Measurements from ENCODE around the gene GDPGP1. TPM values are rescaled to one million over a fixed set of nuclear protein-coding genes. Genes with fewer than 3 reads are reported as not detected.

The GDPGP1 gene
- polyA plus RNA-seq, 1 donor from 2014 or later, result 4.3 TPM

- Histone ChIP-seq H3K36me3 (ENCODE audit: insufficient read depth, low read length) (no peaks in the 10 kb centered on the region), H3F3A (ENCODE audit: insufficient read depth, low read length, poor library complexity, severe bottlenecking) (no peaks in the 10 kb centered on the region), H3K9ac (ENCODE audit: low read length) (no peak overlapping the region), H3K79me2 (replicated peaks; ENCODE audit: insufficient read depth, low read length) (peaks cover 6% of the 10 kb centered on the region), H3K4me2 (ENCODE audit: low read length) (no peak overlapping the region), H2AFZ (ENCODE audit: low read depth, low read length) (no peak overlapping the region), H3K9me2 (ENCODE audit: insufficient read depth, low read length) (no peaks in the 10 kb centered on the region), H3K27ac (ENCODE audit: low read length) (no peak overlapping the region), H4K20me1 (ENCODE audit: insufficient read depth) (no peaks in the 10 kb centered on the region), H3K9me3 (ENCODE audit: low read length) (no peaks in the 10 kb centered on the region), H3K4me3 (ENCODE audit: low read length) (no peak overlapping the region), H3K27me3 (ENCODE audit: insufficient read depth, low read depth, low read length) (no peaks in the 10 kb centered on the region)
- TF ChIP-seq MXI1 (conservative IDR thresholded peaks at IDR 0.05; ENCODE audit: poor library complexity, severe bottlenecking) (no peak), RAD21 (conservative IDR thresholded peaks at IDR 0.05) (no peak), EZH2 (IDR thresholded peaks at IDR 0.05; ENCODE audit: borderline replicate concordance, insufficient read depth, low read length, poor library complexity, severe bottlenecking) (no peak), EP300 (conservative IDR thresholded peaks at IDR 0.05; ENCODE audit: poor library complexity, severe bottlenecking) (no peak), CTCF (IDR thresholded peaks at IDR 0.05; ENCODE audit: poor library complexity, severe bottlenecking) (no peak), REST (IDR thresholded peaks at IDR 0.05; ENCODE audit: borderline replicate concordance) (no peak), SMC3 (conservative IDR thresholded peaks at IDR 0.05; ENCODE audit: poor library complexity) (no peak), TAF1 (IDR thresholded peaks at IDR 0.05; ENCODE audit: low read depth) (no peak), POLR2AphosphoS5 (IDR thresholded peaks at IDR 0.05) (no peak)
These were observed 20.2 kb upstream of the GDPGP1 start for GRCh38 chr15:90213818-90214204.

GRCh38 chr15:90214553-90215196, 19.3 kb upstream of the GDPGP1 start:
- Histone ChIP-seq H3K4me3 (ENCODE audit: low read length) (no peak overlapping the region), H3K36me3 (ENCODE audit: insufficient read depth, low read length) (no peaks in the 10 kb centered on the region), H3K27me3 (ENCODE audit: insufficient read depth, low read depth, low read length) (no peaks in the 10 kb centered on the region), H3K4me2 (ENCODE audit: low read length) (no peak overlapping the region), H2AFZ (ENCODE audit: low read depth, low read length) (no peak overlapping the region), H3K79me2 (replicated peaks; ENCODE audit: insufficient read depth, low read length) (peaks cover 4% of the 10 kb centered on the region), H3K27ac (ENCODE audit: low read length) (no peak overlapping the region), H4K20me1 (ENCODE audit: insufficient read depth) (no peaks in the 10 kb centered on the region), H3F3A (ENCODE audit: insufficient read depth, low read length, poor library complexity, severe bottlenecking) (no peaks in the 10 kb centered on the region), H3K9ac (ENCODE audit: low read length) (no peak overlapping the region), H3K9me3 (ENCODE audit: low read length) (no peaks in the 10 kb centered on the region), H3K9me2 (ENCODE audit: insufficient read depth, low read length) (no peaks in the 10 kb centered on the region)
- no peak for TF ChIP-seq TAF1 (IDR thresholded peaks at IDR 0.05; ENCODE audit: low read depth)
- TF ChIP-seq POLR2AphosphoS5 (IDR thresholded peaks at IDR 0.05), result no peak
- TF ChIP-seq RAD21 (conservative IDR thresholded peaks at IDR 0.05), result no peak
- TF ChIP-seq REST (IDR thresholded peaks at IDR 0.05; ENCODE audit: borderline replicate concordance), result no peak
- TF ChIP-seq MXI1 (conservative IDR thresholded peaks at IDR 0.05; ENCODE audit: poor library complexity, severe bottlenecking), result no peak
- TF ChIP-seq SMC3 (conservative IDR thresholded peaks at IDR 0.05; ENCODE audit: poor library complexity), result no peak
- TF ChIP-seq EP300 (conservative IDR thresholded peaks at IDR 0.05; ENCODE audit: poor library complexity, severe bottlenecking), result no peak
- TF ChIP-seq CTCF (IDR thresholded peaks at IDR 0.05; ENCODE audit: poor library complexity, severe bottlenecking), result no peak
- TF ChIP-seq EZH2 (IDR thresholded peaks at IDR 0.05; ENCODE audit: borderline replicate concordance, insufficient read depth, low read length, poor library complexity, severe bottlenecking), result no peak

Measured in neural cell (in vitro differentiated cells).